OCI-LY1 (cell line): ENCODE measurements around the gene ARHGDIA.

Experiments used
- EZH2 ChIP-seq: fragments of 200-600 bp; sonication (generic), shearing (Covaris generic); IDR thresholded peaks from 2 replicates; pipeline ENCODE4 v1.8.0; 2017; ENCODE audit warnings: borderline replicate concordance, mixed run types, mild to moderate bottlenecking, antibody characterized with exemption, low read length, moderate library complexity, mixed read lengths
- TF ChIP-seq, protein P1 (sequence below): fragments of 200-600 bp; sonication (generic), shearing (Covaris generic); IDR thresholded peaks from 2 replicates; pipeline ENCODE4 v1.5.1; 2017; ENCODE audit warnings: mild to moderate bottlenecking, antibody characterized with exemption, low read length, moderate library complexity, mixed read lengths

DNA sequence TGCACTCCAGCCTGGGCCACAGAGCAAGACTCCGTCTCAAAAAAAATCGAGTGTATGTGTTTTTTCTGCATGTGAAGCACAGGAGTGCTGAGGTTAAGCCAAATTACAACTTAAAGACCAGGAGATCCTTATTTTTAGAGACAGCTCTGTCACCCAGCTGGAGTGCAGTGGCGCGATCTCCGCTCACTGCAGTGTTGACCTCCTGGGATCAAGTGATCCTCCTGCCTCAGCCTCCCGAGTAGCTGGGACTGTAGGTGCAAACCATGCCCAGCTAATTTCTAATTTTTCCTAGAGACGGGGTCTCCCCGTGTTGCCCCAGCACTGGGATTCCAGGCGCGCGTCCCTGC, 28.8 kb downstream of the ARHGDIA start:
- TF ChIP-seq, protein P1, sequence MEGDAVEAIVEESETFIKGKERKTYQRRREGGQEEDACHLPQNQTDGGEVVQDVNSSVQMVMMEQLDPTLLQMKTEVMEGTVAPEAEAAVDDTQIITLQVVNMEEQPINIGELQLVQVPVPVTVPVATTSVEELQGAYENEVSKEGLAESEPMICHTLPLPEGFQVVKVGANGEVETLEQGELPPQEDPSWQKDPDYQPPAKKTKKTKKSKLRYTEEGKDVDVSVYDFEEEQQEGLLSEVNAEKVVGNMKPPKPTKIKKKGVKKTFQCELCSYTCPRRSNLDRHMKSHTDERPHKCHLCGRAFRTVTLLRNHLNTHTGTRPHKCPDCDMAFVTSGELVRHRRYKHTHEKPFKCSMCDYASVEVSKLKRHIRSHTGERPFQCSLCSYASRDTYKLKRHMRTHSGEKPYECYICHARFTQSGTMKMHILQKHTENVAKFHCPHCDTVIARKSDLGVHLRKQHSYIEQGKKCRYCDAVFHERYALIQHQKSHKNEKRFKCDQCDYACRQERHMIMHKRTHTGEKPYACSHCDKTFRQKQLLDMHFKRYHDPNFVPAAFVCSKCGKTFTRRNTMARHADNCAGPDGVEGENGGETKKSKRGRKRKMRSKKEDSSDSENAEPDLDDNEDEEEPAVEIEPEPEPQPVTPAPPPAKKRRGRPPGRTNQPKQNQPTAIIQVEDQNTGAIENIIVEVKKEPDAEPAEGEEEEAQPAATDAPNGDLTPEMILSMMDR = no peak
- TF ChIP-seq EZH2 = no peak
